Esophagus squamous epithelium (tissue), 4 donors: Measurements from ENCODE around the gene NDUFA13.
"Not testable (repeated sequence)": the region's sequence is repeated elsewhere in the genome, so short reads cannot be mapped to it uniquely, and the experiment has no call there.

Experiments used
- POLR2A ChIP-seq, 4 donors: fragments of 450-650 bp; IDR thresholded peaks; one replicate each; pipeline ENCODE4 v1.6.1; 2017; ENCODE audit warnings: antibody characterized with exemption in 4 of 4, mild to moderate bottlenecking in 4 of 4, moderate library complexity in 3 of 4
- TF ChIP-seq, protein P1 (sequence below), 6 experiments: fragments of 450-650 bp in 4 of 6; fragments of 200-600 bp in 2 of 6; sonication (generic) in 2 of 6; IDR thresholded peaks; one replicate each; pipeline ENCODE4 v1.5.1; 2016 to 2019; ENCODE audit warnings: antibody characterized with exemption in 6 of 6, mild to moderate bottlenecking in 4 of 6, moderate library complexity in 4 of 6

DNA sequence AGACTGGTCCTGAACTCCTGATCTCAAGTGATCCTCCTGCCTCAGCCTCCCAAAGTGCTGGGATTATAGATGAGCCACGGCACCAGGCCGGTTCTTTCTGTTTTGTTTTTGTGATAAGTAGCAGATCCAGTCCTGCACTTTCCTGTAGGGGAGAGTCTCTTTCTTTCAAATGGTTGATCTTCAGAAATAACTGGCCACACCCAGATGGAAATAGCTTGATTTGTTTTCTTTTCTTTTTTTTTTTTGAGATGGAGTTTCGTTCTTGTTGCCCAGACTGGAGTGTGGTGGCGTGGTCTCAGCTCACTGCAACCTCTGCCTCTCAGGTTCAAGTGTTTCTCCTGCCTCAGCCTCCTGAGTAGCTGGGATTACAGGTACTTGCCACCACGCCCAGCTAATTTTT, 43.9 kb upstream of the NDUFA13 start:
- TF ChIP-seq, protein P1, sequence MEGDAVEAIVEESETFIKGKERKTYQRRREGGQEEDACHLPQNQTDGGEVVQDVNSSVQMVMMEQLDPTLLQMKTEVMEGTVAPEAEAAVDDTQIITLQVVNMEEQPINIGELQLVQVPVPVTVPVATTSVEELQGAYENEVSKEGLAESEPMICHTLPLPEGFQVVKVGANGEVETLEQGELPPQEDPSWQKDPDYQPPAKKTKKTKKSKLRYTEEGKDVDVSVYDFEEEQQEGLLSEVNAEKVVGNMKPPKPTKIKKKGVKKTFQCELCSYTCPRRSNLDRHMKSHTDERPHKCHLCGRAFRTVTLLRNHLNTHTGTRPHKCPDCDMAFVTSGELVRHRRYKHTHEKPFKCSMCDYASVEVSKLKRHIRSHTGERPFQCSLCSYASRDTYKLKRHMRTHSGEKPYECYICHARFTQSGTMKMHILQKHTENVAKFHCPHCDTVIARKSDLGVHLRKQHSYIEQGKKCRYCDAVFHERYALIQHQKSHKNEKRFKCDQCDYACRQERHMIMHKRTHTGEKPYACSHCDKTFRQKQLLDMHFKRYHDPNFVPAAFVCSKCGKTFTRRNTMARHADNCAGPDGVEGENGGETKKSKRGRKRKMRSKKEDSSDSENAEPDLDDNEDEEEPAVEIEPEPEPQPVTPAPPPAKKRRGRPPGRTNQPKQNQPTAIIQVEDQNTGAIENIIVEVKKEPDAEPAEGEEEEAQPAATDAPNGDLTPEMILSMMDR (IDR thresholded peaks at IDR 0.05): not testable (repeated sequence)
- not testable (repeated sequence) for TF ChIP-seq POLR2A (IDR thresholded peaks at IDR 0.05)
